HUES48 (cell line): Measurements from ENCODE around the gene SERPINA1.
A peak's percentile ranks its signal among the peaks of the same experiment; 100 is the strongest.
"Not testable (repeated sequence)": the region's sequence is repeated elsewhere in the genome, so short reads cannot be mapped to it uniquely, and the experiment has no call there.

ENCODE experiments used
- H3K27ac ChIP-seq: one replicate; pipeline ENCODE4 v1.7.0; 2013; ENCODE audit warnings: low read depth, low read length, inconsistent platforms
- H3K27me3 ChIP-seq: 2 replicates; pipeline ENCODE4 v1.6.1; 2013; ENCODE audit warnings: mild to moderate bottlenecking, low read length; ENCODE audit not compliant: control insufficient read depth, insufficient read depth
- H3K36me3 ChIP-seq: 2 replicates; pipeline ENCODE4 v1.6.1; 2013; ENCODE audit warnings: low read length; ENCODE audit not compliant: control insufficient read depth, insufficient read depth
- H3K4me1 ChIP-seq: 2 replicates; pipeline ENCODE4 v1.6.1; 2013; ENCODE audit warnings: mild to moderate bottlenecking, low read length; ENCODE audit not compliant: control insufficient read depth, insufficient read depth
- H3K4me3 ChIP-seq: 2 replicates; pipeline ENCODE4 v1.5.1; 2013; ENCODE audit warnings: mild to moderate bottlenecking, low read depth, low read length
- H3K9ac ChIP-seq: 2 replicates; pipeline ENCODE4 v1.6.1; 2013; ENCODE audit warnings: mild to moderate bottlenecking, low read depth, low read length, moderate library complexity
- H3K9me3 ChIP-seq: 2 replicates; pipeline ENCODE4 v1.6.1; 2013; ENCODE audit warnings: low read length; ENCODE audit not compliant: control insufficient read depth, insufficient read depth

Gene SERPINA1

DNA sequence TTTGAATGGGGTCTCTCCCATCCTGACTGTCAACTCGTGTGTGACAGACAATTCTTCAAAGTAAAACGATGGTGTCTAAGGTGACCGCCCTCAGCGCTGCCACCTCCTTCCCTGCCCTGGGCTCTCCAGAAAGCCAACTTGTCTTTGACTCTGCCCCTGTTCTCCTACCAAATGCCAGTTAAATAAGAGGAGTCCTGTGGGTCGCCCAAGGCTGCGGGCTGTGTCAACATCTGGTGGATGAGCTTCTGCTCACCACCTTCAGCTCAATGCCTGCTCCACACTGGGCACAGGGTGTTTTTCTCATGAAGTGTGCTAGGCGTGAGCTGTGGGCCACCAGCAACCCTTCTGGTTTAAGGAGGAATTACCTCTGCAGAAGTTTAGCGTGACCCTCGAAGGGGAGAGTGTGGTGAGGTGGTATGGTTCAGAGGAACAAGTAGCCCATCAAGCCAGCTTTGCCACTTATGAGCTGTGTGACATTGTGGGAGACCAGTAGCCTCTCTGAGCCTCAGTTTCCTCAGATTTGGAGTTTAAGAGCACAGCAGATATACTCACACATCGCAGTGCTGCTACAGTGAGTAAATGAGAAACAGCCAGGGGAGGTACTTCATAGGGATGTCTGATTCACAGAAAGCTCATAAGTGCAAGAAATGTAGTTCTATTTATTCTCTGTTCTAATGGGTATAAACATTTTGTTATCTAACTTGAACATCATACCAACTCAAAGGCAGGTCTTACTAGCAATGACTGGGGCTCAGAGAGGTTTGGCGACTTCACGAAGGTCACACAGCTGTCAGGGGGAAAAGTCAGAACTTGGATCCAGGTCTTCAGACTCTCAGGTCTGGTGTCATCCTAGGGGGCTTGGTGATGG is 12.1 kb downstream of the SERPINA1 start:
- Histone ChIP-seq H3K4me3 (no peak overlapping the region), H3K9me3 (no peaks in the 10 kb centered on the region), H3K27me3 (no peaks in the 10 kb centered on the region; the same call in 1 of the 2 replicates), H3K9ac (no peak overlapping the region), H3K27ac (no peak overlapping the region), H3K4me1 (peaks cover 19% of the 10 kb centered on the region; the same call in 1 of the 2 replicates), H3K36me3 (no peaks in the 10 kb centered on the region)

DNA sequence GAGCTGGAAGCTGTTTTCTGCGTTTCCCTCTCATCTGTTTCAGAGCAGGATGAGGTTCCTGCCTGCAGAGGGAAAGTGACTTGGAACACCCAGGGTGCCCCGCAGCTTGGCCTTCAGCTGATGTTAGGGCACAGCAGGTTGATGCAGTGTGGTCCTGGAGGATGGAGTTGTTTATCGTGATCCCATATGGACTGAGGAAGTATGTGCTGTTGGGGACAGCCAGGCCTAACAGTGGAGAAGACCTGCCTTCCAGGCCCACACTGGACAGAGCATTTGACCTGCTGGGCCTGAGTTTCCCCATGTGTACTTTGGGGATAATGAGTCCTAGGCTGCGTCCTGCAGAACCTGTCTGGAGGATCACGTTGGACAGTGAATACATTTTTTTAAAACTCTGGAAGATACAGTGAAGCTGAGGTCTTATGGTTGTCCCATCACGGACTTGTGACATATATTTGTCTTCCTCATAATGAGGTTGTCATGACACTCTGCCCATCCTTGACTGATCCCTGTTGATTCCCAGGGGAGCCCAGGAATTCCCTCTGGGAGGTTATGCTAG is 12.8 kb downstream of the SERPINA1 start:
- Histone ChIP-seq H3K27ac (peak overlapping the region; percentile 77), H3K4me1 (peaks cover 19% of the 10 kb centered on the region; the same call in 1 of the 2 replicates), H3K9ac (no peak overlapping the region), H3K27me3 (no peaks in the 10 kb centered on the region; the same call in 1 of the 2 replicates), H3K4me3 (no peak overlapping the region), H3K9me3 (no peaks in the 10 kb centered on the region), H3K36me3 (no peaks in the 10 kb centered on the region)

DNA sequence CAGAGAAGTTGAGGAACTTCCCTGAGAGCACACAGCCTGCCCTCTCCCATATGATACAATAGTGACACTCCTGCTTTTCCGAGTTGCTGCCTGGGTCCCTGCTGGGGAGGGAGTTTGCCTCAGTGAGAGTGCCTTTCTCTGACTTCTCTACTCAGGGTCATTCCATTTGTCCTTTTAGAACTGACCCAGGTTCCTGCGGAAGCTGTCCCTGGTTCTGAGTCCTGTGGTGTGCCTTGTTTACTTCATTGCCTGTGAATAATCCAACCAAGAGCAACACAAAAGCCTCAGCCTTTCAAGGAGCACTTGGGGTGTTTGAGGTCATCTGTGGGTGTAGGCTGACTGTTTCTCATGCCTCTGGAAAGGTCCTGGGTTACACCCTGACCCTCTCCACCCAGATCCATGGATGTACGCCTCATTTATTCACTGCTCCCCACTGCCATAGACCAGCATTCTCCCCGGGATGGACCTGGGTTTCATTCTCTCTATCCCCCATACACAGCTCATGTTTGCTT is 13.6 kb downstream of the SERPINA1 start:
- H3K4me3 ChIP-seq, result no peak overlapping the region
- no peaks in the 10 kb centered on the region for H3K36me3 ChIP-seq
- peak overlapping the region; percentile 77 for H3K27ac ChIP-seq
- H3K27me3 ChIP-seq, result no peaks in the 10 kb centered on the region; the same call in 1 of the 2 replicates
- no peak overlapping the region for H3K9ac ChIP-seq
- peaks cover 19% of the 10 kb centered on the region; the same call in 1 of the 2 replicates for H3K4me1 ChIP-seq
- no peaks in the 10 kb centered on the region for H3K9me3 ChIP-seq

DNA sequence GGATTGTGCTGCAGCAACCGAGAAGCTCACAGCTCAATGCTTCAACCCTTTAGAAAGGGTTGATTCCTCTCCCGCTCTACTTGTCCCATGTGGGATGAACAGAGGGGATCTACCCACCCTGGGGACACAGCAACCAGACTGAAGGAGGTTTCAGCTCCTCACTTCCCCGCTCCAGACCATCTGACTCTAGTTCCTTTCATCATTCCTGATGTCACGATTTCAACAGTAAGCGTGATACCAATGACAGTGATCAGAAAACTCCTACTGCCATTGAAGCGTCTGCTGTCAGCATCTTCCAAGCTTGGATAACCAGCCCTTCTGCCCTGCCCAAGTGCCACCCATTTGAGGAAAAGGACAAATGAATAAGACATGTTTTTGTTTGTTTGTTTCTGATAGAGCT is 14.3 kb downstream of the SERPINA1 start:
- H3K9ac ChIP-seq, result no peak overlapping the region
- no peak overlapping the region for H3K27ac ChIP-seq
- no peaks in the 10 kb centered on the region for H3K9me3 ChIP-seq
- H3K4me3 ChIP-seq, result no peak overlapping the region
- H3K4me1 ChIP-seq, result peaks cover 19% of the 10 kb centered on the region; the same call in 1 of the 2 replicates
- H3K36me3 ChIP-seq, result no peaks in the 10 kb centered on the region
- H3K27me3 ChIP-seq, result no peaks in the 10 kb centered on the region; the same call in 1 of the 2 replicates

DNA sequence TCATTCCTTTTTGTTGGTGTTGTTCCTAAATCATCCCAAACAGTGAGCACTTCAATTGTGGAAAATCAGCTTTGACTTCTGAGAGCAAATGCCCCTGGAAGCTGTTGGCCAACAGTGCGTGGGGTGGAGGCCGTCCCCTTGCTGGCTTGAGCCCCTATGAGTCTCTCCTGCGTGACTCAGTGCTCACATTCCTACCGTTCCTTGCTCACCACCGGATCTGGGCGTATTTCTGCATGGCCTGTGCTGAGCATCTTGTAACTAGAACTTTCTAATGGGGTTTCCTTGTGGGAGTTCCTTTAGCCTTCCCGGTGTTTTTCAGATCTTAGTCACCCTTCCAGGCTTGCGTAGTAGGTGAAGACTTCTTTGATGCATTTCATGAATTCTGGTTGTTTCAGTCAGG is 14.7 kb downstream of the SERPINA1 start:
- no peak overlapping the region for H3K9ac ChIP-seq
- no peak overlapping the region for H3K4me3 ChIP-seq
- no peaks in the 10 kb centered on the region for H3K9me3 ChIP-seq
- H3K4me1 ChIP-seq, result peaks cover 19% of the 10 kb centered on the region; the same call in 1 of the 2 replicates
- no peak overlapping the region for H3K27ac ChIP-seq
- no peaks in the 10 kb centered on the region for H3K36me3 ChIP-seq
- no peaks in the 10 kb centered on the region for H3K27me3 ChIP-seq

DNA sequence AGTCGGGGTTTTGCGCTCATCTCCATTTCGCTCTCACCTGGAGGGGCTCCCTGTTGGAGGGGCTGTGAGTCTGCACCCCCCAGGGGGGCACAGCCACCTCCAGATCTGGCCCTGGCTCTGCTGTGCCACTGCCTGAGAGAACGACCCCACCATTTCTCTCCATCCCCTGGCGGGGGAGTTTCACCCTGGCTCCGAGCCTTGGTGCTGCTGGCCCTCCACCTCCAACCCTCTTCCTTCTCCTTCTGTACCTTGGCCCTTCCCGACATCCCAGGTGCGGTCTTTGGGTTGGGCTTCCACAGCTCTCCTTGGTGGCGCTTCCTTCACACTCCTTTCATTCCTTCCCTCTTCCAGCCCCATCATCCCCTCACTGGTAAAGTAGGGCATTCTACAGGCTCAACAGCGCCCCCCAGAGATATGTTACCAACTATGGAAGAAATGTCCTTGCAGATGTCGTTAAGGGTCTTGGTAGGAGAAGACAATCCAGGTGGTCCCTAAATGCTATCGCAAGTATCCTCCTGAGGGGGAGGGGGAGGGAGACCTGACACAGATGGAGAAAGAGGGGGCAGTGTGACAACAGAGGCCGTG is 16.3 kb downstream of the SERPINA1 start:
- Histone ChIP-seq H3K4me1 (peaks cover 19% of the 10 kb centered on the region; the same call in 1 of the 2 replicates), H3K9ac (no peak overlapping the region), H3K27me3 (no peaks in the 10 kb centered on the region), H3K9me3 (no peaks in the 10 kb centered on the region), H3K27ac (no peak overlapping the region), H3K36me3 (no peaks in the 10 kb centered on the region), H3K4me3 (no peak overlapping the region)

DNA sequence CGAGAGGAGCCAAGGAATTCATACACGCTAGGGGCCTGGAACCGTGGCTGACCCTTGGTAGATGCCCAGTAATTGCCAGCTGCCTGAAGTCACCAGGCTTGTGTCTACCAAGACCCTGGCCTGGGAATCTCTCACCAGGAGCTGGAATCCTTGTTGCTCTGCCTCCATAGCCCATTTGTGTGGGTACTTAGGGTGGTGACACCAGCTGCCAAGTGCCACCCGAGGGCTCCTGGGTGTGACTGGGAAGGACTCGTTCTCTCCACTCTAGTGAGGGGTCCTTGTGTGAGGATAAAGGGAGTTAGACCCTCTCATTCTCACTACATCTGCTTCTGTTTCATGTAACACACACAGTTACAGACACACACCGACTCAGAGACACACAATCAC is 17.9 kb downstream of the SERPINA1 start:
- no peak overlapping the region for H3K9ac ChIP-seq
- H3K36me3 ChIP-seq, result no peaks in the 10 kb centered on the region
- H3K4me1 ChIP-seq, result peaks cover 15% of the 10 kb centered on the region; the same call in 1 of the 2 replicates
- H3K27me3 ChIP-seq, result no peaks in the 10 kb centered on the region
- H3K9me3 ChIP-seq, result no peaks in the 10 kb centered on the region
- no peak overlapping the region for H3K4me3 ChIP-seq
- no peak overlapping the region for H3K27ac ChIP-seq

DNA sequence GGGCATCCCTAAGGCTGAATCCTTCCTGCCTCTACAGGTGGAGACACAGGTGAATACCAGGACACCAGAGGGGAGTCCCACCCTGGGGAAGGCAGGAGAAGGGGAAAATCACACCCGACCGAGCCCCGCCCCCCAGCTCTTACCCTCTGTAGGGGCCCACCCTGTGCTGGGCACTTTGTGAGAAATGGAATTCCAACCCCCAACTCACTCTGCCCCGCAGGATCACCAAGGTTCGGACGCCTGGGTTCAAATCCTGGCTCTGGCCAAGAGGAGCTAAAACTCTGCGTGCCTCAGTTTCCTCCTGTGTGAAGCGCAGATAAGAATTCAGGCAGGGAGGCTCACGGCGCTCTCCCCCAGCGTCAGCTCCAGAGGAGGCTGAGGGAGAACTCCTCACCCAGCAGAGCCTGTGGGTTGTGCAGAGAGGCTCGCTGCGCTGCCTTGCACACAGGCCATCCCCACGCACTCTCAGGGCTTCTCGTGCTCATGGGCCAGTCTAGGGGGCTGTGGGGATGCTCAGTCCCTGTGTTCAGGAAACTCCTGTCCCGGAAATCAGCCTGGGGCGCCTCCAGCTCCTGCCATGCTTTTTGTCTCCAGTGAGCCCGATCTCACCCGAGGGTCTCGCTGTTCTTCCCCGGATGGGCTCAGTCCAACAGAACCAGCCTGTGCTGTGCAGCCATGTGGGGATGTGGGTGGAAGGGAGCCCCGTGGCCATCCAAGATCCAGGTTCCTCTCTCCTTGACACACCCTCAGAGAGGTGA is 18.5 kb downstream of the SERPINA1 start:
- not testable (repeated sequence) for H3K27ac ChIP-seq, H3K9ac ChIP-seq, H3K36me3 ChIP-seq, H3K4me1 ChIP-seq, H3K27me3 ChIP-seq, H3K9me3 ChIP-seq, H3K4me3 ChIP-seq

DNA sequence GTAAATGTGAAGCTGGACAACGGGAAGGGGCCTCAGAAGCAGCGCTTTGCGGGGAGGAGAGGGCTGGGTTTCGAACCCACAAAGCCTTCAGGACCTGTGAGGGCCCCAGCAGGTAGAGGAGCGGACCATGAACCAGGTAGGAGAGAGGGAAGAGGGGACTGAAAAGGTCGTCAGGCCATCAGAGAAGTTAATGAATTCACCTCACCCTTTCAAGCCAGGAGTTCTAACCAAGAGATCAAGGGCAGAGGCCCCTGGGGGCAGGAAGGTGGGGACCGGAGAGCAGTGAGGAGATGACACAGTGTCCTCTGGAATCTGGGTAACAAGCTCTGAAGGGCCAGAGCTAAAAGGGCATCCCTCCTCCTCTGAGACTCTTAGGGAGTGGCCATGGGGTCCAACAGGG is 19.4 kb downstream of the SERPINA1 start:
- Histone ChIP-seq H3K27me3 (no peaks in the 10 kb centered on the region), H3K4me3 (no peak overlapping the region), H3K9ac (no peak overlapping the region), H3K27ac (no peak overlapping the region), H3K9me3 (no peaks in the 10 kb centered on the region), H3K36me3 (no peaks in the 10 kb centered on the region), H3K4me1 (0 out of 2 replicates have a peak, but pooled peaks cover 2% of the 10 kb centered on the region)

DNA sequence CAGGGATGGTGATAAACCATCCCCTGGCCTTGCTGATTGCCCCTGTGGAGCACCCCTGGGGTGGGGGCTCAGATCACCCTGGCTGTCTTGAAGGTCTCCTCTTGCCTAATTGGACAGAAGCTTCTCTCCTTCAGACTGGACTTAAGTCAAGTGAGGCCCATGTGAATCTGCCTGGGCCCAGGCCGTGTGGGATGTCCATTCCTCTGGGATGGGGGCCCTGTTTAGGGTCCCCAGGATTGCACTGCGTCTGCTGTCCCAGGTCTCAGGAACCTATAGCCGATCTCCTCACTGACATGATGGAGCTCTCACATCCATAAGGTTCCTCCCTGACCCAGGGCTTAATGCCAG is 20.2 kb downstream of the SERPINA1 start:
- Histone ChIP-seq H3K27ac (no peak overlapping the region), H3K9me3 (no peaks in the 10 kb centered on the region), H3K4me1 (no peaks in the 10 kb centered on the region), H3K27me3 (no peaks in the 10 kb centered on the region), H3K9ac (no peak overlapping the region), H3K36me3 (no peaks in the 10 kb centered on the region), H3K4me3 (no peak overlapping the region)
